SK-N-SH treated with all-trans-retinoic acid at 6 μM for 48 hours (cell line): ENCODE data around the gene PRKCB.

Source experiments
- ARNTL ChIP-seq: fragments of 450-650 bp; formaldehyde crosslinking; IDR thresholded peaks from 2 replicates; pipeline ENCODE4 v1.5.0; 2020; ENCODE audit warnings: low read depth, mild to moderate bottlenecking, moderate library complexity, borderline replicate concordance
- CSDC2 ChIP-seq: fragments of 250-450 bp; sonication (Bioruptor Pico); IDR thresholded peaks from 2 replicates; pipeline ENCODE4 v1.5.0; 2020; ENCODE audit warnings: mild to moderate bottlenecking, moderate library complexity
- CSRNP3 ChIP-seq: fragments of 250-450 bp; sonication (Bioruptor Pico); IDR thresholded peaks from 2 replicates; pipeline ENCODE4 v1.5.1; 2021; ENCODE audit warnings: mild to moderate bottlenecking, moderate library complexity
- ESRRG ChIP-seq: fragments of 250-450 bp; sonication (Bioruptor Pico); IDR thresholded peaks from 2 replicates; pipeline ENCODE4 v1.6.1; 2021; ENCODE audit warnings: mild to moderate bottlenecking
- GLIS3 ChIP-seq: fragments of 250-450 bp; sonication (Bioruptor Pico); IDR thresholded peaks from 2 replicates; pipeline ENCODE4 v1.5.0; 2020; ENCODE audit warnings: mild to moderate bottlenecking, moderate library complexity
- OSR1 ChIP-seq: fragments of 250-450 bp; sonication (Bioruptor Pico); IDR thresholded peaks from 2 replicates; pipeline ENCODE4 v1.8.0; 2022; ENCODE audit warnings: moderate library complexity, mild to moderate bottlenecking, inconsistent platforms
- PATZ1 ChIP-seq: fragments of 250-450 bp; sonication (Bioruptor Pico); IDR thresholded peaks from 2 replicates; pipeline ENCODE4 v1.8.0; 2020; ENCODE audit warnings: mild to moderate bottlenecking, moderate library complexity, borderline replicate concordance
- POU6F1 ChIP-seq: fragments of 250-450 bp; sonication (Bioruptor Pico); IDR thresholded peaks from 2 replicates; pipeline ENCODE4 v1.8.0; 2021; ENCODE audit warnings: low read depth, mild to moderate bottlenecking, moderate library complexity, borderline replicate concordance
- PPARA ChIP-seq: fragments of 250-450 bp; sonication (Bioruptor Pico); IDR thresholded peaks from 2 replicates; pipeline ENCODE4 v1.5.0; 2020; ENCODE audit warnings: mild to moderate bottlenecking, borderline replicate concordance
- RARB ChIP-seq: fragments of 250-450 bp; sonication (Bioruptor Pico); IDR thresholded peaks from 2 replicates; pipeline ENCODE4 v1.8.0; 2021; ENCODE audit warnings: mild to moderate bottlenecking, moderate library complexity
- ZC3H10 ChIP-seq: fragments of 250-450 bp; sonication (Bioruptor Pico); IDR thresholded peaks from 2 replicates; pipeline ENCODE4 v1.5.1; 2021; ENCODE audit warnings: mild to moderate bottlenecking, moderate library complexity
- ZFP3 ChIP-seq: fragments of 250-450 bp; sonication (Bioruptor Pico); IDR thresholded peaks from 2 replicates; pipeline ENCODE4 v1.5.0; 2020; ENCODE audit warnings: mild to moderate bottlenecking, moderate library complexity
- ZFP30 ChIP-seq: fragments of 450-650 bp; formaldehyde crosslinking; IDR thresholded peaks from 2 replicates; pipeline ENCODE4 v1.5.0; 2022; ENCODE audit warnings: mild to moderate bottlenecking, moderate library complexity

GRCh38 chr16:23821875-23822688 lies 13.7 kb upstream of the PRKCB start:
- no peak for TF ChIP-seq CSDC2 (CRISPR knock-in tag)
- TF ChIP-seq PATZ1 (CRISPR knock-in tag): no peak
- TF ChIP-seq PPARA (CRISPR knock-in tag): no peak
- no peak for TF ChIP-seq POU6F1 (CRISPR knock-in tag)
- no peak for TF ChIP-seq OSR1
- no peak for TF ChIP-seq GLIS3 (CRISPR knock-in tag)
- TF ChIP-seq ZFP3: no peak
- TF ChIP-seq ESRRG (CRISPR knock-in tag): no peak
- TF ChIP-seq ZFP30 (CRISPR knock-in tag): no peak
- TF ChIP-seq ZC3H10 (CRISPR knock-in tag): no peak
- no peak for TF ChIP-seq RARB
- no peak for TF ChIP-seq CSRNP3 (CRISPR knock-in tag)
- no peak for TF ChIP-seq ARNTL (CRISPR knock-in tag)
